C4-2B (cell line): Measurements from ENCODE around the gene ZFAND3.

Source experiments
- ZFX ChIP-seq: fragments of 450-650 bp; IDR thresholded peaks from 2 replicates; pipeline ENCODE4 v1.6.1; 2017
- TF ChIP-seq, protein P1 (sequence below): fragments of 450-650 bp; conservative IDR thresholded peaks from 2 replicates; pipeline ENCODE4 v1.5.1; 2017; ENCODE audit warnings: mild to moderate bottlenecking

DNA sequence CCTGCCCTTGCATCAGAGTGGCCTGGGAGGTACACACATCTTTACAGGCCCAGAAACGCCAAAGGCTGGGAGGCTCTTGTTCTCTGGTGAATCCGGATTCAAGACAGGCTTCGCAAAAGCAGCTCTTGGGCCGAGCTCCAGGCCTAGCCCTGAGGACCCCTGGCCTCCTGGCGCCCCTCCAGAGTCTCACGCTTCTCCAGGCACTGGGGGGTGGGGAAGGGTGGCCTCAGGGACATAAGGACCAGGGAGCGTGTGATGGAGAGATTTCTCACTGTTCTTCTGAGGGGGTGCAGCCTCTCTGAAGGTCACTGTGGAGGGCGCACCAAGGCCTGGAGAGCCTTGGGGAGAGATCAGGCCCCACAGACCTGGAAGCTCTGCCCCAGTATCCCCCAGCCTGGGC lies 349.2 kb downstream of the ZFAND3 start:
- TF ChIP-seq, protein P1, sequence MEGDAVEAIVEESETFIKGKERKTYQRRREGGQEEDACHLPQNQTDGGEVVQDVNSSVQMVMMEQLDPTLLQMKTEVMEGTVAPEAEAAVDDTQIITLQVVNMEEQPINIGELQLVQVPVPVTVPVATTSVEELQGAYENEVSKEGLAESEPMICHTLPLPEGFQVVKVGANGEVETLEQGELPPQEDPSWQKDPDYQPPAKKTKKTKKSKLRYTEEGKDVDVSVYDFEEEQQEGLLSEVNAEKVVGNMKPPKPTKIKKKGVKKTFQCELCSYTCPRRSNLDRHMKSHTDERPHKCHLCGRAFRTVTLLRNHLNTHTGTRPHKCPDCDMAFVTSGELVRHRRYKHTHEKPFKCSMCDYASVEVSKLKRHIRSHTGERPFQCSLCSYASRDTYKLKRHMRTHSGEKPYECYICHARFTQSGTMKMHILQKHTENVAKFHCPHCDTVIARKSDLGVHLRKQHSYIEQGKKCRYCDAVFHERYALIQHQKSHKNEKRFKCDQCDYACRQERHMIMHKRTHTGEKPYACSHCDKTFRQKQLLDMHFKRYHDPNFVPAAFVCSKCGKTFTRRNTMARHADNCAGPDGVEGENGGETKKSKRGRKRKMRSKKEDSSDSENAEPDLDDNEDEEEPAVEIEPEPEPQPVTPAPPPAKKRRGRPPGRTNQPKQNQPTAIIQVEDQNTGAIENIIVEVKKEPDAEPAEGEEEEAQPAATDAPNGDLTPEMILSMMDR: no peak
- no peak for TF ChIP-seq ZFX
